ENCODE results near the gene SFMBT1. TPM values are rescaled to one million over a fixed set of nuclear protein-coding genes. Genes with fewer than 3 reads are reported as not detected.

The SFMBT1 gene
- total and polyA plus RNA-seq, 2 of the 4 experiments (the other 2 are of a cell fraction): 1.0 to 1.8 TPM

- Histone ChIP-seq H3K4me3 (ENCODE audit: insufficient read depth, low read depth, low read length) (no peak overlapping the region), H2AK5ac (ENCODE audit: low read depth, low read length) (no peak overlapping the region), H2BK120ac (ENCODE audit: low read depth, low read length) (no peak overlapping the region), H3K18ac (ENCODE audit: low read depth, low read length) (no peak overlapping the region), H4K5ac (ENCODE audit: low read depth, low read length) (no peak overlapping the region), H2AK9ac (replicated peaks; ENCODE audit: low read depth, low read length, poor library complexity) (no peak overlapping the region), H3K9me3 (ENCODE audit: control insufficient read depth, insufficient read depth, low read length) (no peaks in the 10 kb centered on the region), H3K56ac (ENCODE audit: extremely low read depth, insufficient read depth, low read length) (no peak overlapping the region), H4K91ac (ENCODE audit: insufficient read depth, low read depth, low read length) (no peak overlapping the region), H3K9me1 (ENCODE audit: insufficient read depth, low read length) (no peaks in the 10 kb centered on the region), H3K4me2 (ENCODE audit: low read depth, low read length) (no peak overlapping the region), H3K36me3 (ENCODE audit: control insufficient read depth, insufficient read depth, low read length) (no peaks in the 10 kb centered on the region), H4K20me1 (ENCODE audit: insufficient read depth, low read length) (no peaks in the 10 kb centered on the region), H3K27ac (ENCODE audit: insufficient read depth, low read length) (no peak overlapping the region), H2BK5ac (ENCODE audit: low read depth, low read length, poor library complexity, severe bottlenecking) (no peak overlapping the region), H3K79me1 (ENCODE audit: low read depth in 1 of 2, low read length in 2 of 2) (peaks cover 3% of the 10 kb centered on the region in 2 experiments; a peak in 1 of 4 replicates), H4K8ac (ENCODE audit: low read depth in 2 of 2, low read length in 2 of 2) (no peak overlapping the region), H3K14ac (replicated peaks; ENCODE audit: low read depth, low read length) (no peak overlapping the region), H2AFZ (replicated peaks; ENCODE audit: low read length, poor library complexity) (no peak overlapping the region), H3K27me3 (ENCODE audit: control insufficient read depth, insufficient read depth, low read length) (no peaks in the 10 kb centered on the region), H3K4me1 (ENCODE audit: control insufficient read depth, insufficient read depth, low read length) (no peaks in the 10 kb centered on the region), H3K23ac (ENCODE audit: low read depth, low read length) (no peak overlapping the region), H2BK15ac (ENCODE audit: low read depth, low read length) (no peak overlapping the region), H3K9ac (ENCODE audit: low read depth, low read length) (no peak overlapping the region), H3K4ac (ENCODE audit: low read depth, low read length) (no peak overlapping the region), H2BK20ac (ENCODE audit: low read depth, low read length) (no peak overlapping the region)
- intact Hi-C loops (cut with micrococcal nuclease): no loop called here
- no peak for ATAC-seq (ENCODE audit: low read depth)
- TF ChIP-seq FOS (IDR thresholded peaks at IDR 0.05; ENCODE audit: low read depth, low read length) (no peak), CEBPB (IDR thresholded peaks at IDR 0.05; ENCODE audit: low read depth, low read length) (no peak), ELK1 (IDR thresholded peaks at IDR 0.05; ENCODE audit: borderline replicate concordance, low read depth, low read length) (no peak), RCOR1 (IDR thresholded peaks at IDR 0.05; ENCODE audit: insufficient replicate concordance, low read length) (no peak), SMC3 (IDR thresholded peaks at IDR 0.05; ENCODE audit: low read depth, low read length) (no peak), RFX5 (IDR thresholded peaks at IDR 0.05; ENCODE audit: low read depth, low read length) (no peak), BHLHE40 (IDR thresholded peaks at IDR 0.05; ENCODE audit: low read depth, low read length) (no peak), CHD1 (IDR thresholded peaks at IDR 0.05; ENCODE audit: low read depth, low read length) (no peak)
- POLR2A ChIA-PET (ENCODE audit: unreplicated experiment): no interaction called here
- dilution Hi-C loops (cut with HindIII; ENCODE audit: low sequenced_read_pairs, unreplicated experiment): no loop called here
- CTCF ChIA-PET: no interaction called here
- DNase-seq: no peak
- in situ Hi-C loops (cut with MboI; ENCODE audit: low sequenced_read_pairs): no loop called here
- 97% methylated on average over 5 of the region's 7 CpGs; no CpG with 5 or more reads in 1 of the 2 experiments for WGBS, 2 experiments (ENCODE audit: extremely low coverage in 2 of 2, insufficient read length in 1 of 2)
- no TSS peak for BruUV-seq (replicated peaks)
Observed at GRCh38 chr3:53028641-53029040, 17.2 kb downstream of the SFMBT1 start.

All from IMR-90 (cell line).